HG03469 (cell line): ENCODE measurements around the gene ARX.

Experiments used
- ATAC-seq: cut with Tn5 transposase; IDR thresholded peaks from one replicate; pipeline ENCODE4 v1.9.1; 2021; ENCODE audit warnings: mild to moderate bottlenecking, moderate library complexity, moderate number of reproducible peaks; ENCODE audit not compliant: unreplicated experiment

ARX gene

GRCh38 chrX:25002661-25003020, 13.1 kb downstream of the ARX start:
- no peak for ATAC-seq

GRCh38 chrX:25001808-25002660, 13.7 kb downstream of the ARX start:
- no peak for ATAC-seq

- ATAC-seq, result no peak
These were observed 16.3 kb downstream of the ARX start for GRCh38 chrX:24999511-24999910.

GRCh38 chrX:24996096-24996709, 19.6 kb downstream of the ARX start:
- ATAC-seq, result no peak

- no peak for ATAC-seq
These were observed 21.9 kb downstream of the ARX start for GRCh38 chrX:24993879-24994278.

- ATAC-seq, result no peak
These were observed 25.2 kb downstream of the ARX start for GRCh38 chrX:24990535-24990934.

- ATAC-seq, result no peak
These were observed 27.5 kb downstream of the ARX start for GRCh38 chrX:24988314-24988713.

- ATAC-seq, result no peak
These were observed 28.0 kb downstream of the ARX start for GRCh38 chrX:24987731-24988130.

- ATAC-seq, result no peak
These were observed 30.6 kb downstream of the ARX start for GRCh38 chrX:24985120-24985519.

GRCh38 chrX:24983931-24984330, 31.8 kb downstream of the ARX start:
- ATAC-seq, result no peak

- no peak for ATAC-seq
These were observed 33.3 kb downstream of the ARX start for GRCh38 chrX:24982306-24982965.

- no peak for ATAC-seq
These were observed 34.7 kb downstream of the ARX start for GRCh38 chrX:24981030-24981429.

- no peak for ATAC-seq
These were observed 36.7 kb downstream of the ARX start for GRCh38 chrX:24979081-24979480.

GRCh38 chrX:24969812-24970211, 46.0 kb downstream of the ARX start:
- ATAC-seq, result no peak

GRCh38 chrX:24965372-24965771, 50.4 kb downstream of the ARX start:
- no peak for ATAC-seq

- ATAC-seq, result no peak
These were observed 51.9 kb downstream of the ARX start for GRCh38 chrX:24963823-24964222.

- ATAC-seq, result no peak
These were observed 54.0 kb downstream of the ARX start for GRCh38 chrX:24961809-24962208.

GRCh38 chrX:24956828-24957227, 58.9 kb downstream of the ARX start:
- no peak for ATAC-seq

GRCh38 chrX:24955372-24955930, 60.3 kb downstream of the ARX start:
- ATAC-seq, result no peak

- no peak for ATAC-seq
These were observed 61.0 kb downstream of the ARX start for GRCh38 chrX:24954732-24955131.
